Measurements from ENCODE around the gene POLR1G. TPM values are rescaled to one million over a fixed set of nuclear protein-coding genes. Genes with fewer than 3 reads are reported as not detected.

The POLR1G gene
- total and polyA plus RNA-seq, 9 of the 15 experiments (the other 6 are each of a cell fraction or from before 2014, with no cell fraction given) = 3.0 to 50.1 (median 27.4) TPM

GRCh38 chr19:45442778-45443461 is 36.5 kb downstream of the POLR1G start (continued):
- peak; percentile 93 for TF ChIP-seq CREB1 (IDR thresholded peaks at IDR 0.05)
- TF ChIP-seq CREB1 (CRISPR knock-in tag; IDR thresholded peaks at IDR 0.05) = peak; percentile 80
- no peak for TF ChIP-seq ZNF589 (CRISPR knock-in tag; IDR thresholded peaks at IDR 0.05; ENCODE audit: low read depth)
- no peak for TF ChIP-seq KDM2B (CRISPR knock-in tag; IDR thresholded peaks at IDR 0.05)
- TF ChIP-seq SMAD2 (IDR thresholded peaks at IDR 0.05; ENCODE audit: low read depth, low read length) = no peak
- no peak for TF ChIP-seq SMC3 (conservative IDR thresholded peaks at IDR 0.05; ENCODE audit: insufficient read depth, low read depth, low read length)
- no peak for TF ChIP-seq RUNX1 (IDR thresholded peaks at IDR 0.05; ENCODE audit: low read depth)
- peak; percentile 62; the same call in 1 of the 2 replicates for TF ChIP-seq ARID3A (IDR thresholded peaks at IDR 0.05; ENCODE audit: borderline replicate concordance, low read depth, low read length)
- TF ChIP-seq KLF6 (CRISPR knock-in tag; IDR thresholded peaks at IDR 0.05; ENCODE audit: borderline replicate concordance) = no peak
- TF ChIP-seq ZKSCAN3 (CRISPR knock-in tag; IDR thresholded peaks at IDR 0.05) = no peak
- TF ChIP-seq KLF16 (IDR thresholded peaks at IDR 0.05) = no peak; the same call in 1 of the 2 replicates
- TF ChIP-seq ARID2 (IDR thresholded peaks at IDR 0.05) = no peak
- no peak for TF ChIP-seq ZNF175 (CRISPR knock-in tag; IDR thresholded peaks at IDR 0.05; ENCODE audit: low read depth)
- TF ChIP-seq FOXJ3 (CRISPR knock-in tag; IDR thresholded peaks at IDR 0.05) = no peak
- no peak for TF ChIP-seq FOXP1 (CRISPR knock-in tag; IDR thresholded peaks at IDR 0.05)
- TF ChIP-seq SETDB1 (IDR thresholded peaks at IDR 0.05; ENCODE audit: low read length) = no peak
- no peak for TF ChIP-seq ATF6 (CRISPR knock-in tag; IDR thresholded peaks at IDR 0.05)
- TF ChIP-seq MXI1 (IDR thresholded peaks at IDR 0.05; ENCODE audit: low read depth, low read length) = no peak
- TF ChIP-seq MCM2 (IDR thresholded peaks at IDR 0.05; ENCODE audit: low read depth) = no peak
- TF ChIP-seq MCM5 (IDR thresholded peaks at IDR 0.05; ENCODE audit: low read depth) = no peak
- TF ChIP-seq TGIF2 (CRISPR knock-in tag; IDR thresholded peaks at IDR 0.05) = no peak
- TF ChIP-seq CBFA2T3 (IDR thresholded peaks at IDR 0.05) = peak; percentile 81
- no peak for TF ChIP-seq SRSF1 (IDR thresholded peaks at IDR 0.05; ENCODE audit: low read depth, low read length)
- TF ChIP-seq ZNF561 (CRISPR knock-in tag; conservative IDR thresholded peaks at IDR 0.05) = no peak
- TF ChIP-seq NFIC (IDR thresholded peaks at IDR 0.05) = no peak; the same call in 1 of the 2 replicates
- TF ChIP-seq ZNF551 (CRISPR knock-in tag; IDR thresholded peaks at IDR 0.05) = no peak

Measured in K562 (cell line).